Thoracic aorta (tissue), 2 donors: ENCODE measurements around the gene ACOT11. TPM values are rescaled to one million over a fixed set of nuclear protein-coding genes. Genes with fewer than 3 reads are reported as not detected.

Experiments used
- ATAC-seq: fragments of 150-250 bp; one replicate; pipeline ENCODE4 v1.8.0; 2017; ENCODE audit warnings: low read depth; ENCODE audit not compliant: insufficient number of reproducible peaks, low FRiP score
- DNase-seq: peaks from one replicate; pipeline ENCODE4 v3.0.0-alpha.2; 2020; ENCODE audit warnings: low spot score
- H3K27ac ChIP-seq, 2 donors: fragments of 200-600 bp; sonication (generic); 1 replicate in 1 of 2; 2 replicates in 1 of 2; pipeline ENCODE4 v1.5.1; 2016; ENCODE audit warnings: mild to moderate bottlenecking in 2 of 2, moderate library complexity in 2 of 2
- H3K27me3 ChIP-seq: fragments of 200-600 bp; sonication (generic); replicated peaks from 2 replicates; pipeline ENCODE4 v1.6.0; 2016; ENCODE audit warnings: mild to moderate bottlenecking; ENCODE audit not compliant: insufficient read depth
- H3K36me3 ChIP-seq: fragments of 200-600 bp; sonication (generic); one replicate; pipeline ENCODE4 v1.5.1; 2016
- H3K4me1 ChIP-seq, 2 donors: fragments of 200-600 bp; sonication (generic); 1 replicate in 1 of 2; 2 replicates in 1 of 2; pipeline versions ENCODE4 v1.5.1 to v1.6.0; 2016; ENCODE audit warnings: low read depth in 2 of 2, mild to moderate bottlenecking in 1 of 2; ENCODE audit not compliant: control insufficient read depth in 1 of 2
- H3K4me3 ChIP-seq: fragments of 200-600 bp; sonication (generic); 2 replicates; pipeline ENCODE4 v1.5.1; 2016; ENCODE audit warnings: mild to moderate bottlenecking
- H3K9me3 ChIP-seq: fragments of 200-600 bp; sonication (generic); 2 replicates; pipeline ENCODE4 v1.5.1; 2016
- CTCF ChIP-seq: fragments of 200-600 bp; sonication (generic); IDR thresholded peaks from one replicate; pipeline ENCODE4 v1.5.1; 2019; ENCODE audit warnings: antibody characterized with exemption
- total RNA-seq, 2 donors: library from RNA; depleted of rRNA; stranded (reverse); fragments of >200 nt; gene quantifications; one replicate each; pipeline versions ENCODE4 v1.1.0 to v1.2.3, GENCODE V29; 2016

ACOT11 gene
- total RNA-seq, 2 donors from 2014 or later = 19.3 to 23.6 TPM

- Histone ChIP-seq H3K9me3 (no peaks in the 10 kb centered on the region), H3K27ac (no peak overlapping the region), H3K27me3 (no peaks in the 10 kb centered on the region), H3K4me3 (no peak overlapping the region), H3K36me3 (no peaks in the 10 kb centered on the region), H3K4me1 (peaks cover 19 to 31% of the 10 kb centered on the region in 2 donors)
- ATAC-seq = no peak
- DNase-seq = no peak
- TF ChIP-seq CTCF = no peak
Observed at GRCh38 chr1:54566438-54567141, 18.6 kb downstream of the ACOT11 start.

GRCh38 chr1:54567961-54568360 is 19.9 kb downstream of the ACOT11 start:
- Histone ChIP-seq H3K27me3 (no peaks in the 10 kb centered on the region), H3K4me1 (peaks cover 26 to 37% of the 10 kb centered on the region in 2 donors), H3K27ac (no peak overlapping the region), H3K4me3 (no peak overlapping the region), H3K36me3 (no peaks in the 10 kb centered on the region), H3K9me3 (no peaks in the 10 kb centered on the region)
- ATAC-seq = no peak
- TF ChIP-seq CTCF = no peak
- no peak for DNase-seq

- Histone ChIP-seq H3K27ac (peak overlapping the region; percentile 2 to 74), H3K27me3 (no peaks in the 10 kb centered on the region), H3K36me3 (no peaks in the 10 kb centered on the region), H3K4me3 (no peak overlapping the region), H3K4me1 (peaks cover 26 to 37% of the 10 kb centered on the region in 2 donors), H3K9me3 (no peaks in the 10 kb centered on the region)
- TF ChIP-seq CTCF = no peak
- ATAC-seq (peak; percentile 47), DNase-seq (no peak)
Observed at GRCh38 chr1:54569339-54569738, 21.3 kb downstream of the ACOT11 start.

- Histone ChIP-seq H3K27me3 (no peaks in the 10 kb centered on the region), H3K36me3 (no peaks in the 10 kb centered on the region), H3K27ac (peak overlapping the region in 1 of 2 donors; percentile 74), H3K9me3 (no peaks in the 10 kb centered on the region), H3K4me3 (no peak overlapping the region), H3K4me1 (peaks cover 26 to 37% of the 10 kb centered on the region in 2 donors)
- no peak for TF ChIP-seq CTCF
- ATAC-seq = no peak
- no peak for DNase-seq
Observed at GRCh38 chr1:54570161-54570560, 22.1 kb downstream of the ACOT11 start.

- ATAC-seq = no peak
- Histone ChIP-seq H3K27me3 (no peaks in the 10 kb centered on the region), H3K4me1 (peaks cover 26 to 37% of the 10 kb centered on the region in 2 donors)
Observed at GRCh38 chr1:54571326-54571725, 23.3 kb downstream of the ACOT11 start.

More at GRCh38 chr1:54571326-54571725, 23.3 kb downstream of the ACOT11 start:
- Histone ChIP-seq H3K9me3 (no peaks in the 10 kb centered on the region), H3K27ac (peak overlapping the region; percentile 53 to 74), H3K4me3 (no peak overlapping the region), H3K36me3 (no peaks in the 10 kb centered on the region)
- DNase-seq = no peak
- TF ChIP-seq CTCF = no peak
